ENCODE results near the gene BORCS5.

GRCh38 chr12:12518919-12519318, 162.0 kb downstream of the BORCS5 start:
- TF ChIP-seq CBX8 (IDR thresholded peaks at IDR 0.05; ENCODE audit: borderline replicate concordance, low read depth, low read length) = no peak
- TF ChIP-seq ASH2L (IDR thresholded peaks at IDR 0.05; ENCODE audit: low read length) = no peak
- no peak for TF ChIP-seq CHD2 (IDR thresholded peaks at IDR 0.05; ENCODE audit: low read length)
- no peak for TF ChIP-seq SP1 (IDR thresholded peaks at IDR 0.05; ENCODE audit: low read depth, low read length)
- TF ChIP-seq TBP (IDR thresholded peaks at IDR 0.05; ENCODE audit: low read depth, low read length) = no peak
- no peak for TF ChIP-seq SP2 (IDR thresholded peaks at IDR 0.05; ENCODE audit: low read length)
